Chondrocyte (in vitro differentiated cells): ENCODE measurements around the gene NAA10. TPM values are rescaled to one million over a fixed set of nuclear protein-coding genes. Genes with fewer than 3 reads are reported as not detected.

Experiments used
- DNase-seq: peaks from one replicate; pipeline ENCODE4 v3.0.0; 2021; ENCODE audit warnings: mixed read lengths, low spot score
- H3K27ac Mint-ChIP-seq: one replicate; pipeline ENCODE4 v1.8.0; 2021; ENCODE audit warnings: mild to moderate bottlenecking, moderate library complexity, mixed read lengths; ENCODE audit not compliant: unreplicated experiment
- H3K27me3 Mint-ChIP-seq: 2 replicates; pipeline ENCODE4 v1.8.0; 2021; ENCODE audit warnings: low read depth, mixed read lengths
- H3K36me3 Mint-ChIP-seq: 2 replicates; pipeline ENCODE4 v1.8.0; 2021; ENCODE audit warnings: low read depth, mixed read lengths
- H3K4me1 Mint-ChIP-seq: 2 replicates; pipeline ENCODE4 v1.8.0; 2021; ENCODE audit warnings: low read depth, mild to moderate bottlenecking, mixed read lengths
- H3K4me3 Mint-ChIP-seq: one replicate; pipeline ENCODE4 v1.8.0; 2021; ENCODE audit warnings: mild to moderate bottlenecking, moderate library complexity, mixed read lengths; ENCODE audit not compliant: unreplicated experiment
- H3K9me3 Mint-ChIP-seq: 2 replicates; pipeline ENCODE4 v1.8.0; 2021; ENCODE audit warnings: low read depth, mixed read lengths
- total RNA-seq: library from RNA; stranded (reverse); gene quantifications from 3 replicates; pipeline ENCODE4 v1.2.1, GENCODE V29; 2021
- TF ChIP-seq, protein P1 (sequence below): fragments of 200-600 bp; sonication (generic); IDR thresholded peaks from 2 replicates; pipeline ENCODE4 v1.5.0; 2021; ENCODE audit warnings: antibody characterized with exemption, mild to moderate bottlenecking, moderate library complexity

NAA10 gene
- total RNA-seq, 1 donor from 2014 or later, result 89.5 TPM

DNA sequence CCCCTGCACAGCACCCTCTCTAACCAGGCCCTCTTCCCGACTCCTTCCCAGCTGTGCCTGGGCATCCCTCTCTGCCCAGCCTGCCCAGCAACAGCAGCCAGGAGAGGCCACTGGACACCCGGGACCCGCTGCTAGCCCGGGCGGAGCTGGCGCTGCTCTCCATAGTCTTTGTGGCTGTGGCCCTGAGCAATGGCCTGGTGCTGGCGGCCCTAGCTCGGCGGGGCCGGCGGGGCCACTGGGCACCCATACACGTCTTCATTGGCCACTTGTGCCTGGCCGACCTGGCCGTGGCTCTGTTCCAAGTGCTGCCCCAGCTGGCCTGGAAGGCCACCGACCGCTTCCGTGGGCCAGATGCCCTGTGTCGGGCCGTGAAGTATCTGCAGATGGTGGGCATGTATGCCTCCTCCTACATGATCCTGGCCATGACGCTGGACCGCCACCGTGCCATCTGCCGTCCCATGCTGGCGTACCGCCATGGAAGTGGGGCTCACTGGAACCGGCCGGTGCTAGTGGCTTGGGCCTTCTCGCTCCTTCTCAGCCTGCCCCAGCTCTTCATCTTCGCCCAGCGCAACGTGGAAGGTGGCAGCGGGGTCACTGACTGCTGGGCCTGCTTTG, 29.2 kb downstream of the NAA10 start:
- no peaks in the 10 kb centered on the region for H3K27me3 Mint-ChIP-seq
- H3K36me3 Mint-ChIP-seq, result no peaks in the 10 kb centered on the region
- peaks cover 25% of the 10 kb centered on the region for H3K4me1 Mint-ChIP-seq
- no peak overlapping the region for H3K27ac Mint-ChIP-seq
- no peaks in the 10 kb centered on the region for H3K9me3 Mint-ChIP-seq
- H3K4me3 Mint-ChIP-seq, result no peak overlapping the region
- DNase-seq, result no peak
- TF ChIP-seq, protein P1, sequence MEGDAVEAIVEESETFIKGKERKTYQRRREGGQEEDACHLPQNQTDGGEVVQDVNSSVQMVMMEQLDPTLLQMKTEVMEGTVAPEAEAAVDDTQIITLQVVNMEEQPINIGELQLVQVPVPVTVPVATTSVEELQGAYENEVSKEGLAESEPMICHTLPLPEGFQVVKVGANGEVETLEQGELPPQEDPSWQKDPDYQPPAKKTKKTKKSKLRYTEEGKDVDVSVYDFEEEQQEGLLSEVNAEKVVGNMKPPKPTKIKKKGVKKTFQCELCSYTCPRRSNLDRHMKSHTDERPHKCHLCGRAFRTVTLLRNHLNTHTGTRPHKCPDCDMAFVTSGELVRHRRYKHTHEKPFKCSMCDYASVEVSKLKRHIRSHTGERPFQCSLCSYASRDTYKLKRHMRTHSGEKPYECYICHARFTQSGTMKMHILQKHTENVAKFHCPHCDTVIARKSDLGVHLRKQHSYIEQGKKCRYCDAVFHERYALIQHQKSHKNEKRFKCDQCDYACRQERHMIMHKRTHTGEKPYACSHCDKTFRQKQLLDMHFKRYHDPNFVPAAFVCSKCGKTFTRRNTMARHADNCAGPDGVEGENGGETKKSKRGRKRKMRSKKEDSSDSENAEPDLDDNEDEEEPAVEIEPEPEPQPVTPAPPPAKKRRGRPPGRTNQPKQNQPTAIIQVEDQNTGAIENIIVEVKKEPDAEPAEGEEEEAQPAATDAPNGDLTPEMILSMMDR, result no peak

DNA sequence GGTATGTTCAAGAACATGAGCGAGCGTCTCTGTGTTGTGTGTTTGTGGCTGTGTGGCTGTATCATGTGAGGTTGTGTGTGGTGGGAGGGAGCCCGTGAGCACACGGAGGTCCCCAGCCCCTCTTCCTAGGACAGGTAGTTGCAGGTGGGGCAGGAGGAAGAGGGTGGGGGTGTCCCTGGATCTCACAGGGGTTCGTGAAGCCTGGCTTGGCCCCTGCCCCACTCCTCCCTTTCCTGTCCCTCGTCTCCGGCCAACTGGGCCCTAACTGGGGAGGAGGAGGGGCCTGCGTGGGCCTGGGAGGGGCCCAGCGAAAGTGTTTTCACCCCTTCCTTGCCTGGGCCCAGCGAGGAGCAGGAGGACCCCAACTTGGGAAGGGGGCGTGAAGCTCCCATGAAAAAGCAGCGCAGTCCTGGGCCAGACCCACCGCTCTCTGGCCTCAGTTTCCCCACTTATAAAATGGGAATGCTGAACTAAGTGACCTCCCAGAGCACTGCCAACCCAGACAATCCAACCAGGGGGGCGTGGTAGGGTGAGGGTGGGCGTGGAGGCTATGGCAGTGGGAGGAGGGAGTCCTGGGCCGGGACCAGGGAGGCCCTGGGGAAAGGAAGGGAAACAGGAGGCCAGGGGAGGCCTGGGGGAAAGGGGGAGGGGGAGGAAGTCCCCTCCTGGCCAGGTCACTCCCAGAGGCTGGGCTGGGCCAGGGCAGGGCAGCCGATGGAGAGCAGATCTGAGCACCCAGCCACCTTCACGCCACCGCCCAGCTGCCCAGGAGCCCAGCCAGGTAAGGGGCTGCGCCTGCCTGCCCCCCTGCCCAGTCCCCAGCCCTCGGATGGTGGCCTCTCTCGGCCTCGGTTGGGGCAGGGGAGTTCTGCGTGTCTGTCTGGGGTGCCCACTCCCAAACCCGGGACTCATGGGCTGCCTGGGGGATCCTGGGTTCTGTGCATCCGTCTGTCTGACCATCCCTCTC, 30.6 kb downstream of the NAA10 start, which contains the start of gene AVPR2:
AVPR2 (plus strand) TSS at position 683 of the 967 bp plus-strand sequence. CDS start 473 bp downstream, outside the sequence.
- Mint-ChIP-seq H3K4me1 (peaks cover 26% of the 10 kb centered on the region), H3K4me3 (no peak within 1 kb of the TSS), H3K36me3 (no peaks in the 10 kb centered on the region), H3K27ac (no peak within 1 kb of the TSS), H3K27me3 (no peaks in the 10 kb centered on the region), H3K9me3 (peaks cover 3% of the 10 kb centered on the region)
- TF ChIP-seq, protein P1, result no peak
- DNase-seq, result no peak

DNA sequence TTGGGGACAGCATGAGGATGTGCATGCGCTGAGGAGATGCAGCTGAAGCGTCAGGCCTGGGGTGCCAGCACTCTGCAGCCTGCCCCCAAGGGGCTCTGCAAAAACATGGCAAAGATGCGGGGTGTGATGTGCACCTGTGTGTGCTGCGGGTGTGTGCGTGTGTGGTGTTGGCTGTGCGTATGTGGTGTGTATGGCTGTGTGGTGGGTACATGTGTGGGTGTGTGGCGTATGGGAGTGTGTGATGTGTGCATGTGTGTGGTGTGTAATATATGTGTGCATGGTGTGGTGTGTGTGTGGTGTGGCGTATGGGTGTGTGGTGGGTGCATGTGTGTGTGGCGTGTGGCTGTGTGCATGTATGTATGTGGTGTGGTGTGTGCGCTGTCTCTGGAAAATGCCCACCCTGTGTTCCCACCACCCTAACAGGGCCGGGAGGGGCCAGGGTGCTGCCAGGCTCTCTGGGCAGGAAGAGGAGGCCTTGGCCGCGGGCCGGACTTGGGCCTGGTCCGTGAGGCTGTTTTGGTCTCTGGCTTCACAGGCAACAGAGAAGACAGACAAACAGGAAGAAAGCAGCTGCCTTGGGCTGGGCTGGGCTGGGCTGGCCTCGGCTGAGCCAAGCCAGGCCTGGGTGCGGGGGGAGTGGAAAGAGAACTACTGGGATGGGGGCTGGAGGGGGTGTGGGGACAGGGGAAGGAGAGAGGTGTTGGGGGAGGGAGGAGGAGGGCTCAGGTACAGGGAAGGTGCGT, 31.4 kb downstream of the NAA10 start:
- Mint-ChIP-seq H3K9me3 (peaks cover 6% of the 10 kb centered on the region), H3K27ac (no peak overlapping the region)
- TF ChIP-seq, protein P1, result no peak

DNA sequence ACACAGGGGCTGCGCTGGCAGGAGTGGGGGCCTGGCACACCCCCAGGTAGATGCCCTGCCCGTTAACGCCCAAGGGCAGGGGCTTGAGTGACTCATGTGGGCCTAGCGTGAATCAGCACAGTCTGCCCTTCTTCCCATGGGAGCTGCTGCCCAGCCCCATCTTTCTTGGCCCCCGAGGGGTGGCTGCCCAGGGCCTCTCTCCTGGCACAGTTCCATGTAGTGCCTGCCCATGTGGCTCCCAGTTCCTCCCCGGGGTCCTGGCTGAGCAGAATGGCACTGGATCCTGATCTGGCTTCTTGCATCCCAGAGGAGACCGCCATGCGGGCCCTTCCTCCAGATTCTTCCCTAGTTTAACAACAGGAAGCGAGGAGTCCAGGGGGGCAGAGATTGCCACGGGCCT, 32.5 kb downstream of the NAA10 start:
- no peak for DNase-seq
- H3K27me3 Mint-ChIP-seq, result no peaks in the 10 kb centered on the region
- H3K9me3 Mint-ChIP-seq, result peaks cover 6% of the 10 kb centered on the region
- TF ChIP-seq, protein P1, result no peak
- H3K27ac Mint-ChIP-seq, result no peak overlapping the region
- H3K4me1 Mint-ChIP-seq, result peaks cover 26% of the 10 kb centered on the region
- no peak overlapping the region for H3K4me3 Mint-ChIP-seq
- no peaks in the 10 kb centered on the region for H3K36me3 Mint-ChIP-seq

More for the DNA sequence above, 31.4 kb downstream of the NAA10 start:
- no peaks in the 10 kb centered on the region for H3K27me3 Mint-ChIP-seq
- no peak for DNase-seq
- H3K4me1 Mint-ChIP-seq, result peaks cover 26% of the 10 kb centered on the region
- no peaks in the 10 kb centered on the region for H3K36me3 Mint-ChIP-seq
- H3K4me3 Mint-ChIP-seq, result no peak overlapping the region

DNA sequence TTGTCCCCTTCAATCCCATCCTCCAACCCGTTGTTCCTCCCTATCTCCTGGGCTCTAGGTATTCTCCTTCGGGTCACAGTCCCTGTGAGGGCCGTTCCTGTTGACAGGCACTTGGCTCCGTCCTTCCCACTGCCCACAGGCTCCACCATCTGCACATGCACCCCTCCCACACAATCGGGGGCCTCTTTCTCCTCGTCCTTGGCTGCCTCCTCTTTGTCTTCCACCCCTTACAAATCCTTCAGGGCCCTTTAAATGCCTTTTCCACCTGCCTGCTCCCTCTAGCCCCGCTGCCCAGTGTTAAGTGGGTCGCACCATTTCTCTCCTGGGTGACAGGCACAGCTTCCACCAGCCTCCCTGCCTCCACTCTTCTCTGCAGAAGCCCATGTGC, 33.1 kb downstream of the NAA10 start:
- TF ChIP-seq, protein P1, result no peak
- H3K36me3 Mint-ChIP-seq, result no peaks in the 10 kb centered on the region
- no peak overlapping the region for H3K4me3 Mint-ChIP-seq
- peaks cover 26% of the 10 kb centered on the region for H3K4me1 Mint-ChIP-seq
- no peak for DNase-seq
- no peaks in the 10 kb centered on the region for H3K27me3 Mint-ChIP-seq
- H3K27ac Mint-ChIP-seq, result no peak overlapping the region
- H3K9me3 Mint-ChIP-seq, result peaks cover 6% of the 10 kb centered on the region
